ENCODE results near the gene HIVEP3.
A peak's percentile ranks its signal among the peaks of the same experiment; 100 is the strongest.

HIVEP3 gene

DNA sequence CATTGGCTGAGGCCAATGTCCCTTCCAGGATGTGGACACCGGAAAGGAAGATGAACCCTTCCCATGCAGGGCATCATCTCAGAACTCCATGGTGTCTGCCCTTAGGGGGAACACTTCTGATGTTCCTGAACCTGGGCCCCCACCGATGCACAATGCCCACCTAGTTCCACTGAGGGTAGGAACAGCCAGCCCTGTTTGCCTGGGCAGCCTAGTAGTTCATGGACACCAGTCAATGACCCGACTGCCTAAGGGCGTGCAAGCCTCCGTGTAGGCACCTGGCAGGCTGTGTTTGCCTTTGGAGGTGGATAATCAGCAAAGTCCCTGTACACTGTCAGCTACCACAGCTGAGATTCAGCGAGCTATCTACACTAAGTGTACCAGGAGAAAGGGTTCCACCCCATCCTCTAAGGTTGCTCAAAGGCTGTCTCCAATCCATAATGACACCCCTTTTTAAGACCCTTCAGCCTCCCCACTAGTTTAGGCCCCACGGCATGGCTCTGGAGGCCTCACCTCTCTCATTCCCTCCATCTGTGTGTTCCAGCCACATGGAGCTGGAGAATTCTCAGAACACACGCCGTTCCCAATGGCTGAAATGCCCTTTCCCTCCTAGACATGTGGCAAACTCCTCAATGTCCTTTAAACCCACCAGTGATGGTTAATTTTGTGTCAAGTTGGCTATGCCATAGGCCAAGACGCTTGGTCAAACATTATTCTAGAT, 309.4 kb downstream of the HIVEP3 start:
- TF ChIP-seq, protein P1, sequence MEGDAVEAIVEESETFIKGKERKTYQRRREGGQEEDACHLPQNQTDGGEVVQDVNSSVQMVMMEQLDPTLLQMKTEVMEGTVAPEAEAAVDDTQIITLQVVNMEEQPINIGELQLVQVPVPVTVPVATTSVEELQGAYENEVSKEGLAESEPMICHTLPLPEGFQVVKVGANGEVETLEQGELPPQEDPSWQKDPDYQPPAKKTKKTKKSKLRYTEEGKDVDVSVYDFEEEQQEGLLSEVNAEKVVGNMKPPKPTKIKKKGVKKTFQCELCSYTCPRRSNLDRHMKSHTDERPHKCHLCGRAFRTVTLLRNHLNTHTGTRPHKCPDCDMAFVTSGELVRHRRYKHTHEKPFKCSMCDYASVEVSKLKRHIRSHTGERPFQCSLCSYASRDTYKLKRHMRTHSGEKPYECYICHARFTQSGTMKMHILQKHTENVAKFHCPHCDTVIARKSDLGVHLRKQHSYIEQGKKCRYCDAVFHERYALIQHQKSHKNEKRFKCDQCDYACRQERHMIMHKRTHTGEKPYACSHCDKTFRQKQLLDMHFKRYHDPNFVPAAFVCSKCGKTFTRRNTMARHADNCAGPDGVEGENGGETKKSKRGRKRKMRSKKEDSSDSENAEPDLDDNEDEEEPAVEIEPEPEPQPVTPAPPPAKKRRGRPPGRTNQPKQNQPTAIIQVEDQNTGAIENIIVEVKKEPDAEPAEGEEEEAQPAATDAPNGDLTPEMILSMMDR (IDR thresholded peaks at IDR 0.05), result no peak
- no peak for DNase-seq
- no peaks in the 10 kb centered on the region for H3K9me3 ChIP-seq
- intact Hi-C loops (cut with DNase I; ENCODE audit: low total_unique reads), result no loop called here
- no peaks in the 10 kb centered on the region for H3K36me3 ChIP-seq
- H3K27me3 ChIP-seq, result no peaks in the 10 kb centered on the region
- H3K27ac ChIP-seq, result no peak overlapping the region
- peaks cover 0 to 15% (median 9%) of the 10 kb centered on the region in 4 donors for H3K4me1 ChIP-seq
- no peak overlapping the region for H3K4me3 ChIP-seq

DNA sequence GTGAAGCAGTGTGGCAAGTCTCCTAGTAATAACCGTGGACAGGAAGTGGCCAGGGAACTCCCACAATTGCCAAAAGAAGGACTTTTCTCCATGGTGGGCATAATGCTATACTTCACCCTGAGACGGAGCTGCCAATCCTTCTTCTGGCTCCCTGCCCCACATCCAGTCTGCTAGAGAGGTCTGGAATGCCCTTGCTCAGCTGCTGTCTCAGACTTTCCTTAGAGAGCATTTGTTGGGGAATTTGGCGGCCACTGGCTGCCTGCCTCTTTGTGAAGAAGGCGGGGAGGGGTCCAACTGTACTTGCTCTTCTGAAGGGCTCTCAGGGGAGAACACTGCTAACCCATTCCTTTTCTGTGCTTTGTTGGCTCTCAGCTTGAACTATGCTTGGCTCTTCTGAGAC, 310.5 kb downstream of the HIVEP3 start:
- H3K27me3 ChIP-seq, result no peaks in the 10 kb centered on the region
- no peak overlapping the region for H3K4me3 ChIP-seq
- DNase-seq, result no peak
- no peaks in the 10 kb centered on the region for H3K9me3 ChIP-seq
- H3K36me3 ChIP-seq, result no peaks in the 10 kb centered on the region
- H3K27ac ChIP-seq, result no peak overlapping the region
- H3K4me1 ChIP-seq, result peaks cover 0 to 15% (median 9%) of the 10 kb centered on the region in 4 donors
- intact Hi-C loops (cut with DNase I; ENCODE audit: low total_unique reads), result no loop called here
- TF ChIP-seq, protein P1 (IDR thresholded peaks at IDR 0.05), result no peak

DNA sequence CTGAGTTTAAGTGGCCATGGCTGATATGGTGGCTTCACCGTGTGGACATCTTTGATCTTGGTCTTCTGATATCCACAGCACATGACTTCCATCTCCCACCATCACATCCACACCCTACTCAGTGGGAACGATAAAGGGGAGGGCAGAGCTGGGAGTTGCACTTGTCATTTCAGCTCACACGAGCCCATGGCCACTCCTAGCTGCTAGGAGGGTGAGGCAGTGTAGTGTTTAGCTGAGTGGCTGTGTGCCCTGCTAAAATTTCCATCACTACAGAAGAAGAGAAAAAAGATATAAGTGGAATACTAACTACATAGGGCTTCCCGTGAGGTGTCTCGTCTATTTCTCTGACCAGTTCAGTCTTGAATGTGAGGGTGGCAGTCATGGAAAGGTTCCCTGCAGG, 310.9 kb downstream of the HIVEP3 start:
- no peak overlapping the region for H3K27ac ChIP-seq
- H3K4me1 ChIP-seq, result peaks cover 0 to 15% (median 9%) of the 10 kb centered on the region in 4 donors
- DNase-seq, result no peak
- no peak overlapping the region for H3K4me3 ChIP-seq
- TF ChIP-seq, protein P1 (IDR thresholded peaks at IDR 0.05), result no peak
- no peaks in the 10 kb centered on the region for H3K36me3 ChIP-seq
- intact Hi-C loops (cut with DNase I; ENCODE audit: low total_unique reads), result no loop called here
- no peaks in the 10 kb centered on the region for H3K27me3 ChIP-seq
- no peaks in the 10 kb centered on the region for H3K9me3 ChIP-seq

DNA sequence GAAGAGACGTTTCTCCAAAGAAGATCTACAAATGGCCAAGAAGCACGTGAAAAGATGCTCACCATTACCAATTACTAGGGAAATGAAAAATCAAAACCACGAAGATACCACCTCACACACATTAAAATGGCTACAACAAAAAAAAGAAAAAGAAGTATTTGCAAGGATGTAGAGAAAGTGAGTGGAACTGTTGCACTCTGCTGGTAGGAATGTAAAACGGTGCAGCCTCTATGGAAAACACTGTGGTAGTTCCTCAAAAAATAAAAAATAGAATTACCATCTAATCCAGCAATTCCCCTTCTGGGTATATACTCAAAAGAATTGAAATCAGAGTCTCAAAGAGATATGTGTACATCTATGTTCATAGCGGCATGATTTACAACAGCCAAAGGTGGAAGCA, 318.8 kb downstream of the HIVEP3 start:
- Histone ChIP-seq H3K9me3 (no peaks in the 10 kb centered on the region), H3K27ac (no peak overlapping the region), H3K36me3 (no peaks in the 10 kb centered on the region), H3K4me1 (no peaks in the 10 kb centered on the region), H3K4me3 (no peak overlapping the region), H3K27me3 (no peaks in the 10 kb centered on the region)
- DNase-seq, result no peak
- TF ChIP-seq, protein P1 (IDR thresholded peaks at IDR 0.05), result peak; percentile 50 to 61
- intact Hi-C loops (cut with DNase I; ENCODE audit: low total_unique reads), result no loop called here

DNA sequence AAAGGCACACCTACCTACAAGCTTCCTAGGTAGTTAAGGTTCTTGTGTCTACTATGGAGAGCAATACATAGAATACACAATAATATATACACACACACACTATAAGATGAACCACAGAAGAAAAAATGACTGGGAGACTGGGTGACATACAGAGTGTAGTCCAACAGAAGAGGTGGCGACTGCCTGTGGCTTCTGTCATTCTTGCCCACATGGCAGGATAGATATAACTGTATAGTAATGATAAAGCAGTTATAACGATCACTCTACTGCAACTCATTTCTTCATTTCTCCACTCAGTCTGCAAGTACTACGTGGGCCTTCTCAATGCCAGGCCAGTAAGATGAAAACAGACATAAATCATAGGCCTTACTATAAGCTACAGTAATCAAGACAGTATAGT, 320.4 kb downstream of the HIVEP3 start:
- no peak overlapping the region for H3K4me3 ChIP-seq
- H3K27me3 ChIP-seq, result no peaks in the 10 kb centered on the region
- H3K27ac ChIP-seq, result no peak overlapping the region
- H3K36me3 ChIP-seq, result no peaks in the 10 kb centered on the region
- TF ChIP-seq, protein P1 (IDR thresholded peaks at IDR 0.05), result no peak
- no peak for DNase-seq
- no peaks in the 10 kb centered on the region for H3K4me1 ChIP-seq
- intact Hi-C loops (cut with DNase I; ENCODE audit: low total_unique reads), result no loop called here
- H3K9me3 ChIP-seq, result no peaks in the 10 kb centered on the region

Data from tibial artery (tissue), 4 donors.